T1000 (cell line): ENCODE data around the gene BASP1.
"Not testable (repeated sequence)": the region's sequence is repeated elsewhere in the genome, so short reads cannot be mapped to it uniquely, and the experiment has no call there.

ENCODE experiments used
- DNase-seq: peaks from one replicate; lab custom pipeline; 2025; ENCODE audit warnings: mixed read lengths; lab: John Stamatoyannopoulos, UW

BASP1 gene

GRCh38 chr5:17255471-17256021 lies 38.1 kb downstream of the BASP1 start:
- DNase-seq = no peak

GRCh38 chr5:17256171-17256570 lies 38.7 kb downstream of the BASP1 start:
- no peak for DNase-seq

- DNase-seq = no peak
Measured at GRCh38 chr5:17256839-17257238, 39.4 kb downstream of the BASP1 start.

- no peak for DNase-seq
Measured at GRCh38 chr5:17257705-17258273, 40.4 kb downstream of the BASP1 start.

GRCh38 chr5:17258431-17258830 lies 41.0 kb downstream of the BASP1 start:
- DNase-seq = no peak

GRCh38 chr5:17259012-17259411 lies 41.6 kb downstream of the BASP1 start:
- not testable (repeated sequence) for DNase-seq

GRCh38 chr5:17259630-17260257 lies 42.3 kb downstream of the BASP1 start:
- no peak for DNase-seq

- no peak for DNase-seq
Measured at GRCh38 chr5:17260549-17260948, 43.1 kb downstream of the BASP1 start.

GRCh38 chr5:17261075-17261474 lies 43.6 kb downstream of the BASP1 start:
- DNase-seq = no peak

- DNase-seq = no peak
Measured at GRCh38 chr5:17265041-17265440, 47.6 kb downstream of the BASP1 start.

GRCh38 chr5:17267106-17267505 lies 49.7 kb downstream of the BASP1 start:
- DNase-seq = no peak

- DNase-seq = no peak
Measured at GRCh38 chr5:17269201-17269600, 51.8 kb downstream of the BASP1 start.

GRCh38 chr5:17272111-17272510 lies 54.7 kb downstream of the BASP1 start:
- DNase-seq = no peak

GRCh38 chr5:17275289-17276158 lies 58.1 kb downstream of the BASP1 start:
- DNase-seq = no peak

- DNase-seq = no peak
Measured at GRCh38 chr5:17276445-17276844, 59.0 kb downstream of the BASP1 start.

GRCh38 chr5:17277907-17278306 lies 60.5 kb downstream of the BASP1 start:
- DNase-seq = no peak

- DNase-seq = no peak
Measured at GRCh38 chr5:17278931-17279330, 61.5 kb downstream of the BASP1 start.

GRCh38 chr5:17279487-17279886 lies 62.1 kb downstream of the BASP1 start:
- no peak for DNase-seq

GRCh38 chr5:17282283-17283120 lies 65.1 kb downstream of the BASP1 start:
- no peak for DNase-seq

- no peak for DNase-seq
Measured at GRCh38 chr5:17283121-17283415, 65.6 kb downstream of the BASP1 start.

GRCh38 chr5:17287501-17288155 lies 70.2 kb downstream of the BASP1 start:
- no peak for DNase-seq

GRCh38 chr5:17288570-17288969 lies 71.1 kb downstream of the BASP1 start:
- DNase-seq = no peak
